IMR-90 (cell line): ENCODE results near the gene PTPRC. TPM values are rescaled to one million over a fixed set of nuclear protein-coding genes. Genes with fewer than 3 reads are reported as not detected.

Source experiments
- ATAC-seq: fragments of 200-7000 bp; cut with Tn5 transposase; 2 replicates; pipeline ENCODE4 v1.9.1; 2020; ENCODE audit warnings: low read depth, mild to moderate bottlenecking, moderate library complexity
- BruUV-seq: library from RNA; stranded (reverse); fragments of 400-500 nt; replicated peaks from 2 replicates; lab custom pipeline; 2021; lab: Mats Ljungman, UMichigan
- CTCF ChIA-PET: fragments of 300-600 bp; formaldehyde crosslinking; extraction: SDS; loops from one replicate; lab custom pipeline; 2021; ENCODE audit warnings: antibody characterized with exemption; lab: Yijun Ruan, JAX
- POLR2A ChIA-PET: fragments of 300-600 bp; sonication (Branson Sonifier 250); formaldehyde crosslinking; loops from one replicate; lab custom pipeline; 2022; ENCODE audit warnings: antibody characterized with exemption; ENCODE audit not compliant: unreplicated experiment; lab: Charles Lee
- DNase-seq: peaks from one replicate; pipeline ENCODE4 v3.0.0; 2013
- H2AFZ ChIP-seq: replicated peaks from 2 replicates; pipeline ENCODE3; 2013; ENCODE audit warnings: low read length, mild to moderate bottlenecking; ENCODE audit not compliant: poor library complexity
- H2AK5ac ChIP-seq: 2 replicates; pipeline ENCODE4 v1.6.1; 2013; ENCODE audit warnings: low read depth, low read length, inconsistent platforms
- H2AK9ac ChIP-seq: replicated peaks from 2 replicates; pipeline ENCODE3; 2013; ENCODE audit warnings: mild to moderate bottlenecking, low read depth, low read length, moderate library complexity; ENCODE audit not compliant: poor library complexity
- H2BK120ac ChIP-seq: 2 replicates; pipeline ENCODE4 v1.6.1; 2013; ENCODE audit warnings: low read depth, low read length, inconsistent platforms
- H2BK15ac ChIP-seq: 3 replicates; pipeline ENCODE4 v1.6.1; 2013; ENCODE audit warnings: low read depth, low read length, inconsistent platforms
- H2BK20ac ChIP-seq: 2 replicates; pipeline ENCODE4 v1.6.1; 2013; ENCODE audit warnings: low read depth, mild to moderate bottlenecking, inconsistent platforms, low read length, moderate library complexity
- H2BK5ac ChIP-seq: 2 replicates; pipeline ENCODE4 v1.6.1; 2013; ENCODE audit warnings: mild to moderate bottlenecking, low read depth, low read length, inconsistent platforms; ENCODE audit not compliant: poor library complexity, severe bottlenecking
- H3K14ac ChIP-seq: replicated peaks from 2 replicates; pipeline ENCODE4 v1.6.1; 2013; ENCODE audit warnings: low read depth, low read length, inconsistent platforms
- H3K18ac ChIP-seq: 2 replicates; pipeline ENCODE4 v1.6.1; 2013; ENCODE audit warnings: low read depth, low read length, control low read depth
- H3K23ac ChIP-seq: 2 replicates; pipeline ENCODE4 v1.6.1; 2013; ENCODE audit warnings: low read depth, low read length, inconsistent platforms
- H3K27ac ChIP-seq: 2 replicates; pipeline ENCODE4 v1.5.1; 2013; ENCODE audit warnings: mild to moderate bottlenecking, control low read depth, low read length; ENCODE audit not compliant: insufficient read depth
- H3K27me3 ChIP-seq: 2 replicates; pipeline ENCODE4 v1.6.1; 2013; ENCODE audit warnings: low read length; ENCODE audit not compliant: control insufficient read depth, insufficient read depth
- H3K36me3 ChIP-seq: 2 replicates; pipeline ENCODE4 v1.6.1; 2013; ENCODE audit warnings: low read length, mixed read lengths; ENCODE audit not compliant: control insufficient read depth, insufficient read depth
- H3K4ac ChIP-seq: 2 replicates; pipeline ENCODE4 v1.6.1; 2013; ENCODE audit warnings: low read depth, low read length, inconsistent platforms
- H3K4me1 ChIP-seq: 2 replicates; pipeline ENCODE4 v1.6.1; 2013; ENCODE audit warnings: low read length, mixed read lengths; ENCODE audit not compliant: control insufficient read depth, insufficient read depth
- H3K4me2 ChIP-seq: 2 replicates; pipeline ENCODE4 v1.6.1; 2013; ENCODE audit warnings: low read depth, mild to moderate bottlenecking, control low read depth, low read length, moderate library complexity
- H3K4me3 ChIP-seq: 2 replicates; pipeline ENCODE4 v1.5.1; 2013; ENCODE audit warnings: low read depth, mild to moderate bottlenecking, control low read depth, low read length, moderate library complexity; ENCODE audit not compliant: insufficient read depth
- H3K56ac ChIP-seq: 2 replicates; pipeline ENCODE4 v1.6.1; 2013; ENCODE audit warnings: low read length, inconsistent platforms; ENCODE audit not compliant: insufficient read depth; ENCODE audit errors: extremely low read depth
- H3K79me1 ChIP-seq, 2 experiments: 2 replicates each; pipeline ENCODE4 v1.6.1; 2013; ENCODE audit warnings: low read length in 2 of 2, inconsistent platforms in 1 of 2, low read depth in 1 of 2
- H3K9ac ChIP-seq: 2 replicates; pipeline ENCODE4 v1.6.1; 2013; ENCODE audit warnings: low read depth, low read length, control low read depth
- H3K9me1 ChIP-seq: 2 replicates; pipeline ENCODE4 v1.6.1; 2013; ENCODE audit warnings: low read length, inconsistent platforms; ENCODE audit not compliant: insufficient read depth
- H3K9me3 ChIP-seq: 2 replicates; pipeline ENCODE4 v1.6.1; 2013; ENCODE audit warnings: low read length; ENCODE audit not compliant: control insufficient read depth, insufficient read depth
- H4K20me1 ChIP-seq: 2 replicates; pipeline ENCODE4 v1.6.1; 2013; ENCODE audit warnings: low read length, inconsistent platforms; ENCODE audit not compliant: insufficient read depth
- H4K5ac ChIP-seq: 2 replicates; pipeline ENCODE4 v1.6.1; 2013; ENCODE audit warnings: mild to moderate bottlenecking, low read depth, low read length, control low read depth
- H4K8ac ChIP-seq, 2 experiments: 2 replicates each; pipeline ENCODE4 v1.6.1; 2013; ENCODE audit warnings: low read depth in 2 of 2, low read length in 2 of 2, control low read depth in 1 of 2, inconsistent platforms in 1 of 2
- H4K91ac ChIP-seq: 2 replicates; pipeline ENCODE4 v1.6.1; 2013; ENCODE audit warnings: low read depth, low read length, inconsistent platforms; ENCODE audit not compliant: insufficient read depth
- BHLHE40 ChIP-seq: fragments of 150-350 bp; IDR thresholded peaks from 2 replicates; pipeline ENCODE4 v1.6.1; 2016; ENCODE audit warnings: mild to moderate bottlenecking, low read depth, low read length
- CEBPB ChIP-seq: IDR thresholded peaks from 2 replicates; pipeline ENCODE4 v1.6.1; 2012; ENCODE audit warnings: low read depth, low read length, improper control_type of control experiment
- CHD1 ChIP-seq: IDR thresholded peaks from 2 replicates; pipeline ENCODE4 v1.6.1; 2012; ENCODE audit warnings: low read depth, low read length, improper control_type of control experiment
- CTCF ChIP-seq: conservative IDR thresholded peaks from 2 replicates; pipeline ENCODE4 v1.5.1; 2012; ENCODE audit warnings: mild to moderate bottlenecking, low read depth, low read length, improper control_type of control experiment
- ELK1 ChIP-seq: fragments of 150-350 bp; IDR thresholded peaks from 2 replicates; pipeline ENCODE4 v1.6.1; 2016; ENCODE audit warnings: low read depth, mild to moderate bottlenecking, low read length, moderate library complexity, borderline replicate concordance
- FOS ChIP-seq: fragments of 150-350 bp; IDR thresholded peaks from 2 replicates; pipeline ENCODE4 v1.6.1; 2016; ENCODE audit warnings: low read depth, low read length
- MAFK ChIP-seq: IDR thresholded peaks from 2 replicates; pipeline ENCODE4 v1.6.1; 2012; ENCODE audit warnings: low read depth, low read length, improper control_type of control experiment
- MAZ ChIP-seq: IDR thresholded peaks from 2 replicates; pipeline ENCODE4 v1.6.1; 2012; ENCODE audit warnings: low read depth, mild to moderate bottlenecking, low read length, improper control_type of control experiment, moderate library complexity, borderline replicate concordance
- MXI1 ChIP-seq: IDR thresholded peaks from 2 replicates; pipeline ENCODE4 v1.6.1; 2012; ENCODE audit warnings: low read depth, mild to moderate bottlenecking, low read length, moderate library complexity, borderline replicate concordance
- NFE2L2 ChIP-seq: fragments of 150-350 bp; IDR thresholded peaks from 2 replicates; pipeline ENCODE4 v1.6.1; 2016; ENCODE audit warnings: low read depth, mild to moderate bottlenecking, low read length
- POLR2A ChIP-seq: IDR thresholded peaks from 2 replicates; pipeline ENCODE4 v1.6.1; 2012; ENCODE audit warnings: mild to moderate bottlenecking, low read depth, low read length
- RAD21 ChIP-seq: IDR thresholded peaks from 2 replicates; pipeline ENCODE4 v1.6.1; 2012; ENCODE audit warnings: low read length, improper control_type of control experiment
- RCOR1 ChIP-seq: IDR thresholded peaks from 2 replicates; pipeline ENCODE4 v1.6.1; 2012; ENCODE audit warnings: mild to moderate bottlenecking, low read length, improper control_type of control experiment; ENCODE audit not compliant: insufficient replicate concordance
- RFX5 ChIP-seq: IDR thresholded peaks from 2 replicates; pipeline ENCODE4 v1.8.0; 2012; ENCODE audit warnings: low read depth, mild to moderate bottlenecking, low read length, moderate library complexity
- SMC3 ChIP-seq: fragments of 150-350 bp; IDR thresholded peaks from 2 replicates; pipeline ENCODE4 v1.6.1; 2016; ENCODE audit warnings: low read depth, mild to moderate bottlenecking, antibody characterized with exemption, low read length, moderate library complexity
- USF2 ChIP-seq: fragments of 150-350 bp; IDR thresholded peaks from 2 replicates; pipeline ENCODE4 v1.6.1; 2017; ENCODE audit warnings: mild to moderate bottlenecking, antibody characterized with exemption, low read length, low read depth
- WGBS, 2 experiments: methylation state at CpG; one replicate each; pipeline versions ENCODE4 v1.1.5 to v1.1.7; 2013; ENCODE audit warnings: missing lambda C conversion rate in 2 of 2; ENCODE audit not compliant: insufficient read length in 1 of 2; ENCODE audit errors: extremely low coverage in 2 of 2; 5-methylcytosine and 5-hydroxymethylcytosine counted together
- dilution Hi-C: fragments of 300-500 bp; cut with HindIII; formaldehyde crosslinking; loops from one replicate; pipeline ENCODE4 v1.14.3; 2018; ENCODE audit warnings: low sequenced_read_pairs; ENCODE audit not compliant: unreplicated experiment
- in situ Hi-C: fragments of 300-500 bp; cut with MboI; formaldehyde crosslinking; loops from 3 replicates; pipeline ENCODE4 v1.14.3; 2019; ENCODE audit warnings: low sequenced_read_pairs, inconsistent platforms, mixed read lengths
- intact Hi-C: fragments of 100-400 bp; cut with micrococcal nuclease; formaldehyde crosslinking; loops from 2 replicates; pipeline ENCODE4 v1.10.0; 2022
- polyA plus RNA-seq, 3 experiments: library from polyadenylated mRNA; depleted of rRNA; stranded (reverse); fragments of >200 nt; gene quantifications; 2 replicates each; pipeline ENCODE4 v1.2.3, GENCODE V29; 2012; ENCODE audit warnings: low replicate concordance in 1 of 3
- total RNA-seq: library from RNA; depleted of rRNA; stranded (reverse); fragments of >200 nt; gene quantifications from 2 replicates; pipeline ENCODE4 v1.2.3, GENCODE V29; 2012

Gene PTPRC
- total and polyA plus RNA-seq, 2 of the 4 experiments (the other 2 are of a cell fraction), result not detected

GRCh38 chr1:198793714-198794113 lies 154.9 kb downstream of the PTPRC start:
- H2AK9ac ChIP-seq, result no peak overlapping the region
- no peak overlapping the region for H2BK5ac ChIP-seq
- H2AK5ac ChIP-seq, result no peak overlapping the region
- H2BK120ac ChIP-seq, result no peak overlapping the region
- intact Hi-C loops (no loop called here), dilution Hi-C loops (no loop called here), in situ Hi-C loops (loop anchor here (25.0 kb wide), 1 partner anchor 319 kb away; no protein-coding TSS in a partner anchor)
- TF ChIP-seq RCOR1, result no peak
- TF ChIP-seq CHD1, result no peak
- no peak for TF ChIP-seq POLR2A
- TF ChIP-seq BHLHE40, result no peak
- TF ChIP-seq MAFK, result no peak
- no peak for TF ChIP-seq SMC3
- no peak for TF ChIP-seq CTCF
- TF ChIP-seq FOS, result no peak
- no peak for TF ChIP-seq USF2
- TF ChIP-seq RFX5, result no peak
- TF ChIP-seq MXI1, result no peak
- no peak for TF ChIP-seq NFE2L2
- TF ChIP-seq MAZ, result no peak
- TF ChIP-seq ELK1, result no peak
- TF ChIP-seq CEBPB, result no peak
- TF ChIP-seq RAD21, result no peak
- peaks cover 1% of the 10 kb centered on the region; the same call in 1 of the 2 replicates for H3K4me1 ChIP-seq
- ChIA-PET CTCF (no interaction called here), POLR2A (no interaction called here)
- H3K56ac ChIP-seq, result no peak overlapping the region
- H2AFZ ChIP-seq, result no peak overlapping the region
- no peak overlapping the region for H3K14ac ChIP-seq
- H4K91ac ChIP-seq, result no peak overlapping the region
- H3K36me3 ChIP-seq, result no peaks in the 10 kb centered on the region
- no peak overlapping the region; the same call in 2 of the 3 replicates for H2BK15ac ChIP-seq
- no peaks in the 10 kb centered on the region for H3K9me1 ChIP-seq
- DNase-seq (no peak), ATAC-seq (no peak)
- no peak overlapping the region for H3K4ac ChIP-seq
- H3K27ac ChIP-seq, result no peak overlapping the region
- no peak overlapping the region for H4K8ac ChIP-seq
- H4K5ac ChIP-seq, result no peak overlapping the region
- H3K9ac ChIP-seq, result no peak overlapping the region
- peak overlapping the region; percentile 39 for H3K18ac ChIP-seq
- H3K4me2 ChIP-seq, result no peak overlapping the region
- no CpG with 5 or more reads among the region's 3 CpGs for WGBS, 2 experiments
- H3K23ac ChIP-seq, result no peak overlapping the region
- no peaks in the 10 kb centered on the region for H4K20me1 ChIP-seq
- no TSS peak for BruUV-seq
- H3K4me3 ChIP-seq, result no peak overlapping the region
- H3K9me3 ChIP-seq, result peaks cover 16% of the 10 kb centered on the region
- H3K27me3 ChIP-seq, result no peaks in the 10 kb centered on the region
- H3K79me1 ChIP-seq, result no peaks in the 10 kb centered on the region
- H2BK20ac ChIP-seq, result no peak overlapping the region
